H9 (cell line): Measurements from ENCODE around the gene IGFBP1. TPM values are rescaled to one million over a fixed set of nuclear protein-coding genes. Genes with fewer than 3 reads are reported as not detected.

Experiments
- DNase-seq: peaks from one replicate; pipeline ENCODE4 v3.0.0-alpha.2; 2017
- H2AFZ ChIP-seq: one replicate; pipeline ENCODE4 v1.6.1; 2013; ENCODE audit warnings: mild to moderate bottlenecking, low read length, control low read depth, moderate library complexity
- H2AK5ac ChIP-seq: 2 replicates; pipeline ENCODE4 v1.6.1; 2013; ENCODE audit warnings: low read length, control low read depth, mixed read lengths; ENCODE audit not compliant: insufficient read length
- H2BK120ac ChIP-seq: one replicate; pipeline ENCODE4 v1.6.1; 2013; ENCODE audit warnings: low read depth, mild to moderate bottlenecking, low read length, control low read depth, inconsistent platforms; ENCODE audit not compliant: poor library complexity, severe bottlenecking
- H2BK12ac ChIP-seq: 2 replicates; pipeline ENCODE4 v1.6.1; 2013; ENCODE audit warnings: low read length, control low read depth, mixed read lengths, low read depth; ENCODE audit not compliant: insufficient read length
- H2BK15ac ChIP-seq: 2 replicates; pipeline ENCODE4 v1.6.1; 2013; ENCODE audit warnings: low read depth, low read length, control low read depth
- H2BK20ac ChIP-seq: one replicate; pipeline ENCODE4 v1.6.1; 2013; ENCODE audit warnings: low read depth, mild to moderate bottlenecking, low read length, control low read depth, inconsistent platforms; ENCODE audit not compliant: poor library complexity, severe bottlenecking
- H2BK5ac ChIP-seq: 2 replicates; pipeline ENCODE4 v1.6.1; 2013; ENCODE audit warnings: low read length, control low read depth, mixed read lengths; ENCODE audit not compliant: insufficient read length
- H3K14ac ChIP-seq: 2 replicates; pipeline ENCODE4 v1.6.1; 2013; ENCODE audit warnings: low read length, control low read depth; ENCODE audit not compliant: insufficient read depth
- H3K18ac ChIP-seq: 2 replicates; pipeline ENCODE4 v1.6.1; 2013; ENCODE audit warnings: low read depth, mild to moderate bottlenecking, mixed read lengths, low read length, control low read depth; ENCODE audit not compliant: insufficient read length
- H3K23ac ChIP-seq: 2 replicates; pipeline ENCODE4 v1.6.1; 2013; ENCODE audit warnings: low read length, control low read depth, mixed read lengths, low read depth; ENCODE audit not compliant: insufficient read length
- H3K23me2 ChIP-seq: 2 replicates; pipeline ENCODE4 v1.6.1; 2013; ENCODE audit warnings: low read depth, mild to moderate bottlenecking, mixed read lengths, low read length, control low read depth; ENCODE audit not compliant: insufficient read length, poor library complexity, severe bottlenecking
- H3K27ac ChIP-seq: 2 replicates; pipeline ENCODE4 v1.5.1; 2013; ENCODE audit warnings: low read length, control low read depth, mixed read lengths, low read depth; ENCODE audit not compliant: insufficient read length
- H3K27me3 ChIP-seq: 2 replicates; pipeline ENCODE4 v1.6.1; 2013; ENCODE audit warnings: low read length, control low read depth, inconsistent platforms; ENCODE audit not compliant: insufficient read depth
- H3K4ac ChIP-seq: 2 replicates; pipeline ENCODE4 v1.6.1; 2013; ENCODE audit warnings: low read depth, mild to moderate bottlenecking, control low read depth, inconsistent platforms, low read length, moderate library complexity
- H3K4me1 ChIP-seq: 2 replicates; pipeline ENCODE4 v1.6.1; 2013; ENCODE audit warnings: low read length, control low read depth, inconsistent platforms; ENCODE audit not compliant: insufficient read depth
- H3K4me2 ChIP-seq: 2 replicates; pipeline ENCODE4 v1.6.1; 2013; ENCODE audit warnings: low read length, control low read depth, mixed read lengths; ENCODE audit not compliant: insufficient read length, insufficient read depth
- H3K56ac ChIP-seq: 2 replicates; pipeline ENCODE4 v1.6.1; 2013; ENCODE audit warnings: low read depth, mild to moderate bottlenecking, mixed read lengths, low read length, control low read depth; ENCODE audit not compliant: insufficient read length
- H3K79me1 ChIP-seq: 2 replicates; pipeline ENCODE4 v1.6.1; 2013; ENCODE audit warnings: low read depth, mild to moderate bottlenecking, moderate library complexity, low read length, control low read depth, inconsistent platforms; ENCODE audit not compliant: insufficient read depth, poor library complexity, severe bottlenecking
- H3K79me2 ChIP-seq: 2 replicates; pipeline ENCODE4 v1.6.1; 2013; ENCODE audit warnings: low read length, control low read depth, inconsistent platforms; ENCODE audit not compliant: insufficient read depth
- H3K9ac ChIP-seq: 2 replicates; pipeline ENCODE4 v1.6.1; 2013; ENCODE audit warnings: low read length, control low read depth, mixed read lengths; ENCODE audit not compliant: insufficient read length; ENCODE audit errors: extremely low read depth
- H3K9me3 ChIP-seq: one replicate; pipeline ENCODE4 v1.6.1; 2013; ENCODE audit warnings: low read depth, low read length, inconsistent platforms; ENCODE audit not compliant: control insufficient read depth
- H3T11ph ChIP-seq: one replicate; pipeline ENCODE4 v1.6.1; 2013; ENCODE audit warnings: mild to moderate bottlenecking, low read length, control low read depth, inconsistent platforms
- H4K20me1 ChIP-seq: one replicate; pipeline ENCODE4 v1.6.1; 2013; ENCODE audit not compliant: control insufficient read depth, insufficient read length, insufficient read depth
- H4K5ac ChIP-seq: 2 replicates; pipeline ENCODE4 v1.6.1; 2013; ENCODE audit warnings: low read depth, mild to moderate bottlenecking, mixed read lengths, low read length, control low read depth; ENCODE audit not compliant: insufficient read length
- H4K8ac ChIP-seq: replicated peaks from 2 replicates; pipeline ENCODE4 v1.6.1; 2013; ENCODE audit warnings: low read length, control low read depth, mixed read lengths, low read depth; ENCODE audit not compliant: insufficient read length
- H4K91ac ChIP-seq: 2 replicates; pipeline ENCODE4 v1.6.1; 2013; ENCODE audit warnings: low read depth, mild to moderate bottlenecking, moderate library complexity, mixed read lengths, low read length, control low read depth; ENCODE audit not compliant: insufficient read length
- H3K27ac Mint-ChIP-seq, 3 experiments: 2 replicates in 2 of 3; 3 replicates in 1 of 3; pipeline ENCODE4 v1.8.0; 2020 to 2021; ENCODE audit warnings: mixed read lengths in 3 of 3, mild to moderate bottlenecking in 1 of 3, moderate library complexity in 1 of 3
- H3K27me3 Mint-ChIP-seq: 2 replicates; pipeline ENCODE4 v1.8.0; 2021; ENCODE audit warnings: low read depth, mild to moderate bottlenecking, moderate library complexity, mixed read lengths
- H3K36me3 Mint-ChIP-seq, 3 experiments: 2 replicates in 2 of 3; 3 replicates in 1 of 3; pipeline ENCODE4 v1.8.0; 2020 to 2021; ENCODE audit warnings: low read depth in 3 of 3, mixed read lengths in 3 of 3; ENCODE audit not compliant: insufficient read depth in 1 of 3
- H3K4me1 Mint-ChIP-seq, 2 experiments: 2 replicates each; pipeline ENCODE4 v1.8.0; 2020; ENCODE audit warnings: mixed read lengths in 2 of 2
- H3K4me3 Mint-ChIP-seq, 2 experiments: 2 replicates in 1 of 2; 3 replicates in 1 of 2; pipeline ENCODE4 v1.8.0; 2020 to 2021; ENCODE audit warnings: mild to moderate bottlenecking in 2 of 2, mixed read lengths in 2 of 2, moderate library complexity in 1 of 2
- H3K9me3 Mint-ChIP-seq, 2 experiments: 2 replicates in 1 of 2; 3 replicates in 1 of 2; pipeline ENCODE4 v1.8.0; 2020; ENCODE audit warnings: mild to moderate bottlenecking in 2 of 2, mixed read lengths in 2 of 2, moderate library complexity in 1 of 2
- CTCF ChIP-seq: fragments of 200-600 bp; sonication (generic); conservative IDR thresholded peaks from 3 replicates; pipeline ENCODE4 v1.8.0; 2021; ENCODE audit warnings: antibody characterized with exemption, mild to moderate bottlenecking
- WGBS: extraction: QIAGEN DNeasy Blood & Tissue Kit; methylation state at CpG from one replicate; pipeline ENCODE4 v1.1.7; 2013; ENCODE audit warnings: missing lambda C conversion rate, low lambda C conversion rate, mixed read lengths; ENCODE audit not compliant: insufficient read length; ENCODE audit errors: extremely low coverage; 5-methylcytosine and 5-hydroxymethylcytosine counted together
- total RNA-seq: library from RNA; stranded (reverse); gene quantifications from 2 replicates; pipeline ENCODE4 v1.2.1, GENCODE V29; 2021

Gene IGFBP1
- total RNA-seq, 1 experiment from 2014 or later, result not detected

DNA sequence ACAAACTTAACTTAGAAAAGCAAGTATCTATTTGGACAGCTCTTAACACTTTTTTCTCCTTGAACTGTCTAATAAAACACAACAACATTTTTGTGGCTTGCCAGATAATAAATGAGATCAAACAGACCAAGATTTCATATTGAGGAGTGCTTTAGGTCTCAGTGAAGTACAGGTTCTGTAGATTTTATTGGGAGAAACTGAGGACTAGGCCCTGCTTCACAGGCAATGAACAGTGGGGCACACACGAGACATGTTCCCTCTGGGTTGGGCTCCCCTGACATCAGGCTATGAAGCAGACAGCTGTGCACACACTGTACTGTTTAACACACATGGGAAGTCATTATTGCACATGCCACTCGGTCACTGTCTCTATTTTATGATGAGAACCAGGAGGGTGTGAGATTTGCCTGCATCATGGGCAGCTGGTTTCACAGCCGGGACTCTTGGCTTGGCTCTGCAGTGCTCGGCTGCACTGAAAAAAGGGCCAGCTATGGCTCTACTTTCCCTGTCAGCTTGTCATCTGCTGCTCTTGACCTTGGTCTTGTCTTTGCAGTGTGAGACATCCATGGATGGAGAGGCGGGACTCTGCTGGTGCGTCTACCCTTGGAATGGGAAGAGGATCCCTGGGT is 4.2 kb downstream of the IGFBP1 start:
- Mint-ChIP-seq H3K36me3 (no peaks in the 10 kb centered on the region), H3K4me3 (no peak overlapping the region), H3K9me3 (no peaks in the 10 kb centered on the region; a peak in 1 of 5 replicates), H3K27me3 (peaks cover 71% of the 10 kb centered on the region), H3K4me1 (peaks cover 14 to 21% of the 10 kb centered on the region in 2 experiments), H3K27ac (no peak overlapping the region)
- WGBS, result no CpG with 5 or more reads among the region's 6 CpGs
- Histone ChIP-seq H3K9me3 (no peaks in the 10 kb centered on the region), H3K27ac (no peak overlapping the region), H3K27me3 (peaks cover 16% of the 10 kb centered on the region; the same call in 1 of the 2 replicates), H4K5ac (no peak overlapping the region), H2AK5ac (no peak overlapping the region), H3K56ac (no peak overlapping the region), H2AFZ (no peak overlapping the region), H3K4me1 (peaks cover 3% of the 10 kb centered on the region), H2BK12ac (no peak overlapping the region), H2BK20ac (no peak overlapping the region), H3K9ac (no peak overlapping the region), H3K4me2 (no peak overlapping the region), H3T11ph (no peak overlapping the region), H4K8ac (no peak overlapping the region), H3K79me1 (no peaks in the 10 kb centered on the region), H3K4ac (no peak overlapping the region), H2BK120ac (no peak overlapping the region), H3K79me2 (no peaks in the 10 kb centered on the region), H4K91ac (no peak overlapping the region), H3K18ac (no peak overlapping the region), H3K23me2 (no peaks in the 10 kb centered on the region), H4K20me1 (no peaks in the 10 kb centered on the region), H3K14ac (no peak overlapping the region), H3K23ac (no peak overlapping the region), H2BK5ac (no peak overlapping the region), H2BK15ac (no peak overlapping the region)
- no peak for TF ChIP-seq CTCF
- DNase-seq, result no peak
